ENCODE data around the gene ITGA11. TPM values are rescaled to one million over a fixed set of nuclear protein-coding genes. Genes with fewer than 3 reads are reported as not detected.

Gene ITGA11
- total and polyA plus RNA-seq, 2 of the 13 experiments (the other 11 are each of a cell fraction or from before 2014, with no cell fraction given) = not detected

GRCh38 chr15:68315495-68316031, 116.4 kb downstream of the ITGA11 start:
- intact Hi-C loops (cut with micrococcal nuclease; ENCODE audit: unreplicated experiment) (no loop called here), in situ Hi-C loops (cut with HindIII; ENCODE audit: extremely low pct_ligation_motif_present, low pct_unique_long_range_greater_than_20kb) (no loop called here)
- H3K4me1 ChIP-seq (ENCODE audit: insufficient read depth, low read length) = peaks cover 16% of the 10 kb centered on the region
- H4K20me1 ChIP-seq (ENCODE audit: insufficient read depth, low read length) = no peaks in the 10 kb centered on the region
- H3K9ac ChIP-seq (ENCODE audit: insufficient read depth, low read depth, low read length) = no peak overlapping the region
- TF ChIP-seq ZSCAN5A (CRISPR knock-in tag; IDR thresholded peaks at IDR 0.05; ENCODE audit: borderline replicate concordance) = no peak
- no peak for TF ChIP-seq ZNF883 (CRISPR knock-in tag; IDR thresholded peaks at IDR 0.05; ENCODE audit: not compliant biosample characterization)
- TF ChIP-seq MXD1 (CRISPR knock-in tag; IDR thresholded peaks at IDR 0.05) = no peak
- no peak for TF ChIP-seq ZNF326 (CRISPR knock-in tag; IDR thresholded peaks at IDR 0.05; ENCODE audit: borderline replicate concordance)
- TF ChIP-seq CBX2 (IDR thresholded peaks at IDR 0.05; ENCODE audit: low read depth, low read length) = no peak
- no peak for TF ChIP-seq CBX2 (CRISPR knock-in tag; IDR thresholded peaks at IDR 0.05; ENCODE audit: low read depth)
- no peak for TF ChIP-seq DZIP1 (CRISPR knock-in tag; IDR thresholded peaks at IDR 0.05)
- no peak for TF ChIP-seq ZNF547 (CRISPR knock-in tag; IDR thresholded peaks at IDR 0.05)
- no peak for TF ChIP-seq NFE2L2 (IDR thresholded peaks at IDR 0.05; ENCODE audit: low read length)
- no peak for TF ChIP-seq SP2 (CRISPR knock-in tag; IDR thresholded peaks at IDR 0.05)
- TF ChIP-seq FOXP4 (CRISPR knock-in tag; IDR thresholded peaks at IDR 0.05) = no peak
- TF ChIP-seq TCF12 (IDR thresholded peaks at IDR 0.05) = no peak
- TF ChIP-seq TCF12 (CRISPR knock-in tag; IDR thresholded peaks at IDR 0.05) = no peak
- TF ChIP-seq GATAD2A (CRISPR knock-in tag; IDR thresholded peaks at IDR 0.05) = no peak
- TF ChIP-seq ZNF503 (CRISPR knock-in tag; IDR thresholded peaks at IDR 0.05) = no peak
- TF ChIP-seq ZNF468 (CRISPR knock-in tag; IDR thresholded peaks at IDR 0.05) = no peak
- ChIA-PET POLR2A (interaction anchor here (1.5 kb wide), 1 partner anchor 38 kb away, joined by 5 read pairs; the partner anchor contains the start of gene FEM1B), CTCF (ENCODE audit: low intra/inter-chr PET ratio, low total read pairs) (interaction anchor here (1.5 to 1.9 kb wide), 2 partner anchors 9 to 63 kb away, joined by 5 to 12 read pairs; no protein-coding TSS in a partner anchor)
- H3K36me3 ChIP-seq (replicated peaks in 1 of 2; ENCODE audit: control insufficient read depth in 1 of 2, insufficient read depth in 2 of 2, low read length in 2 of 2) = no peaks in the 10 kb centered on the region
- H2AFZ ChIP-seq (ENCODE audit: low read length) = no peak overlapping the region
- 53% methylated on average over 3 of the region's 11 CpGs for WGBS (ENCODE audit: low lambda C conversion rate)
- no peak for DNase-seq (ENCODE audit: low spot score)
- BruUV-seq (replicated peaks) = no TSS peak
- H3K9me3 ChIP-seq (ENCODE audit: low read length) = no peaks in the 10 kb centered on the region
- no peak for FAIRE-seq
- H3K27me3 ChIP-seq (ENCODE audit: control insufficient read depth in 1 of 2, insufficient read depth in 2 of 2, low read length in 2 of 2) = peaks cover 7 to 29% of the 10 kb centered on the region in 2 experiments
- H3K27ac ChIP-seq (ENCODE audit: extremely low read length, insufficient read depth, low read length) = no peak overlapping the region
- no peaks in the 10 kb centered on the region for H3K79me2 ChIP-seq (ENCODE audit: insufficient read depth, low read length)
- H3K4me3 ChIP-seq (replicated peaks in 1 of 3; ENCODE audit: insufficient read depth in 1 of 3, low read depth in 2 of 3, low read length in 3 of 3) = no peak overlapping the region
- H3K4me2 ChIP-seq (ENCODE audit: low read depth, low read length) = no peak overlapping the region
- no peak for ATAC-seq
